Measurements from ENCODE around the gene CCDC92. TPM values are rescaled to one million over a fixed set of nuclear protein-coding genes. Genes with fewer than 3 reads are reported as not detected.

CCDC92 gene
- total and polyA plus RNA-seq, 2 donors (not counting 3 experiments of a cell fraction or from before 2014, with no cell fraction given), result 41.2 to 41.6 TPM

- no peaks in the 10 kb centered on the region for H3K4me1 ChIP-seq (ENCODE audit: control insufficient read depth, extremely low read depth, insufficient read depth, low read length)
- TF ChIP-seq JUN (IDR thresholded peaks at IDR 0.05; ENCODE audit: borderline replicate concordance, insufficient read depth, insufficient read length, low read depth) (no peak), POLR2AphosphoS5 (IDR thresholded peaks at IDR 0.05; ENCODE audit: insufficient read depth, low read depth, low read length) (no peak), EZH2 (IDR thresholded peaks at IDR 0.05; ENCODE audit: borderline replicate concordance, low read depth, low read length, severe bottlenecking) (no peak), POLR2A (IDR thresholded peaks at IDR 0.05; ENCODE audit: low read depth, low read length) (no peak), FOS (IDR thresholded peaks at IDR 0.05; ENCODE audit: borderline replicate concordance, insufficient read depth, low read length) (no peak), GATA2 (IDR thresholded peaks at IDR 0.05; ENCODE audit: insufficient read depth, insufficient read length, low read depth, low read length) (no peak), CTCF (IDR thresholded peaks at IDR 0.05; ENCODE audit: extremely low read depth in 1 of 2, insufficient read depth in 1 of 2, low read depth in 1 of 2, low read length in 2 of 2) (no peak), MYC (IDR thresholded peaks at IDR 0.05; ENCODE audit: low read depth, low read length) (no peak), MAX (IDR thresholded peaks at IDR 0.05; ENCODE audit: insufficient read depth, insufficient read length) (no peak)
- H2AFZ ChIP-seq (ENCODE audit: low read depth, low read length), result no peak overlapping the region
- no peak for FAIRE-seq
- peaks cover 0 to 3% of the 10 kb centered on the region in 2 experiments for H3K27me3 ChIP-seq (ENCODE audit: control insufficient read depth in 2 of 2, insufficient read depth in 2 of 2, low read length in 2 of 2)
- H3K9me1 ChIP-seq (replicated peaks; ENCODE audit: control insufficient read depth, extremely low read depth, insufficient read depth, low read length), result no peaks in the 10 kb centered on the region
- H3K4me3 ChIP-seq (replicated peaks in 1 of 3; ENCODE audit: insufficient read depth in 1 of 3, low read depth in 1 of 3, low read length in 3 of 3), result no peak overlapping the region
- BruUV-seq (replicated peaks), result no TSS peak
- H3K27ac ChIP-seq (ENCODE audit: insufficient read depth, low read depth, low read length), result no peak overlapping the region
- no peak overlapping the region for H3K9ac ChIP-seq (replicated peaks; ENCODE audit: extremely low read depth, insufficient read depth, low read length)
- CTCF ChIA-PET, result interaction anchor here (0.6 to 2.0 kb wide), 2 partner anchors 15 to 142 kb away, joined by 3 to 7 read pairs; no protein-coding TSS in a partner anchor
- no peaks in the 10 kb centered on the region for H3K79me2 ChIP-seq (ENCODE audit: control insufficient read depth, insufficient read depth, low read length)
- intact Hi-C loops (cut with micrococcal nuclease) (no loop called here), dilution Hi-C loops (cut with MboI; ENCODE audit: extremely low pct_ligation_motif_present, low sequenced_read_pairs) (no loop called here)
- H4K20me1 ChIP-seq (replicated peaks; ENCODE audit: control insufficient read depth, extremely low read depth, insufficient read depth, low read length), result no peaks in the 10 kb centered on the region
- H3K9me3 ChIP-seq (replicated peaks; ENCODE audit: control insufficient read depth, insufficient read depth, low read length), result no peaks in the 10 kb centered on the region
- DNase-seq (ENCODE audit: low read depth, low spot score), result no peak
- no peak overlapping the region for H3K4me2 ChIP-seq (ENCODE audit: insufficient read depth, low read length)
- POLR2A ChIA-PET, result no interaction called here
- H3K36me3 ChIP-seq (ENCODE audit: control insufficient read depth in 2 of 2, extremely low read depth in 1 of 2, insufficient read depth in 2 of 2, low read length in 2 of 2), result no peaks in the 10 kb centered on the region
Measured at GRCh38 chr12:123890536-123890902, 82.1 kb downstream of the CCDC92 start.
